Gastrocnemius medialis (tissue), 4 donors: ENCODE results near the gene EGR4.

Source experiments
- POLR2A ChIP-seq, 2 donors: fragments of 450-650 bp; IDR thresholded peaks; one replicate each; pipeline ENCODE4 v1.6.1; 2017; ENCODE audit warnings: antibody characterized with exemption in 2 of 2, mild to moderate bottlenecking in 2 of 2, moderate library complexity in 2 of 2
- TF ChIP-seq, protein P1 (sequence below), 5 experiments: fragments of 450-650 bp in 3 of 5; fragments of 200-600 bp in 2 of 5; sonication (generic) in 2 of 5; IDR thresholded peaks in 4 of 5; conservative IDR thresholded peaks in 1 of 5; 1 replicate in 4 of 5; 2 replicates in 1 of 5; pipeline ENCODE4 v1.5.1; 2016 to 2019; ENCODE audit warnings: antibody characterized with exemption in 5 of 5, mild to moderate bottlenecking in 3 of 5, moderate library complexity in 3 of 5

DNA sequence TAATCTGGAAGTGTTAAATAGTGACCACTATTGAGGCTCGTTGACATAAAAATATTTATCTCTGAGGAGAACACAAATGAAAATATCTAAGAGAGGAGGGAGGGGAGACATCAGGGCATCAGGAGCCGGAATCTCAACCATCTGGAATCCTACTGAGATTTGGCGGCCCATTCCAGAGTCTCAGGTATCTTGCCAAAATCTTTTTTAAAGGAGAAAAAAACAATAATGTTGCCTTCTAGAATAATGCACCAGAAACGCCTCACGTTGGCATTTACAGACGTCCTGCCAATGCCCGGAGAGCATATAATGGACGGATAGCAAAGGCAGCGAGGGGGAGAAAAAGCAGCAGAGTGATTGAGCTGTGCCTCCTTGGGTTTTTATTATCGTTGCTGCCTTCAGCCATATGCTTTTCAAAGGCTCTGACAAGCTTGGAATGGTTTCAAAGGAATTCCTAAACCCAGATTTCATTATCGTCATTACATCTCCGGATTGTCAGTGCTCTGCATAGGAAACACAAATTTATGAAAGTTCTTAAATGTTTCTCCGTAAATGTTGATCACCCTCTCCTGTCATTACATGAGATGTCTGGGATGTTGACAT lies 30.9 kb upstream of the EGR4 start:
- TF ChIP-seq POLR2A (IDR thresholded peaks at IDR 0.05) = no peak
- TF ChIP-seq, protein P1, sequence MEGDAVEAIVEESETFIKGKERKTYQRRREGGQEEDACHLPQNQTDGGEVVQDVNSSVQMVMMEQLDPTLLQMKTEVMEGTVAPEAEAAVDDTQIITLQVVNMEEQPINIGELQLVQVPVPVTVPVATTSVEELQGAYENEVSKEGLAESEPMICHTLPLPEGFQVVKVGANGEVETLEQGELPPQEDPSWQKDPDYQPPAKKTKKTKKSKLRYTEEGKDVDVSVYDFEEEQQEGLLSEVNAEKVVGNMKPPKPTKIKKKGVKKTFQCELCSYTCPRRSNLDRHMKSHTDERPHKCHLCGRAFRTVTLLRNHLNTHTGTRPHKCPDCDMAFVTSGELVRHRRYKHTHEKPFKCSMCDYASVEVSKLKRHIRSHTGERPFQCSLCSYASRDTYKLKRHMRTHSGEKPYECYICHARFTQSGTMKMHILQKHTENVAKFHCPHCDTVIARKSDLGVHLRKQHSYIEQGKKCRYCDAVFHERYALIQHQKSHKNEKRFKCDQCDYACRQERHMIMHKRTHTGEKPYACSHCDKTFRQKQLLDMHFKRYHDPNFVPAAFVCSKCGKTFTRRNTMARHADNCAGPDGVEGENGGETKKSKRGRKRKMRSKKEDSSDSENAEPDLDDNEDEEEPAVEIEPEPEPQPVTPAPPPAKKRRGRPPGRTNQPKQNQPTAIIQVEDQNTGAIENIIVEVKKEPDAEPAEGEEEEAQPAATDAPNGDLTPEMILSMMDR (IDR thresholded peaks at IDR 0.05 in 4 of 5, conservative IDR thresholded peaks at IDR 0.05 in 1 of 5) = no peak
